Stimulated activated CD4-positive, alpha-beta T cell treated with anti-CD3 and anti-CD28 coated beads, Interleukin-15, amount 100 ng/mL, for 24 hours (primary cell): ENCODE data around the gene INVS.
A peak's percentile ranks its signal among the peaks of the same experiment; 100 is the strongest.
"Not testable (repeated sequence)": the region's sequence is repeated elsewhere in the genome, so short reads cannot be mapped to it uniquely, and the experiment has no call there.

Experiments
- DNase-seq: peaks from one replicate; pipeline ENCODE4 v3.0.0-alpha.2; 2020

Gene INVS

GRCh38 chr9:100285080-100285479, 186.0 kb downstream of the INVS start:
- DNase-seq: no peak

- DNase-seq: no peak
Measured at GRCh38 chr9:100285601-100286000, 186.6 kb downstream of the INVS start.

GRCh38 chr9:100286257-100286656, 187.2 kb downstream of the INVS start:
- no peak for DNase-seq

GRCh38 chr9:100287186-100287585, 188.1 kb downstream of the INVS start:
- DNase-seq: no peak

GRCh38 chr9:100290714-100291113, 191.7 kb downstream of the INVS start:
- no peak for DNase-seq

GRCh38 chr9:100292414-100292813, 193.4 kb downstream of the INVS start:
- DNase-seq: no peak

GRCh38 chr9:100294341-100294740, 195.3 kb downstream of the INVS start:
- DNase-seq: no peak

GRCh38 chr9:100294806-100295205, 195.8 kb downstream of the INVS start:
- DNase-seq: no peak

GRCh38 chr9:100295240-100295639, 196.2 kb downstream of the INVS start:
- DNase-seq: no peak

GRCh38 chr9:100296407-100296806, 197.4 kb downstream of the INVS start:
- no peak for DNase-seq

- DNase-seq: no peak
Measured at GRCh38 chr9:100298378-100298777, 199.3 kb downstream of the INVS start.

GRCh38 chr9:100303747-100304146, 204.7 kb downstream of the INVS start:
- no peak for DNase-seq

- DNase-seq: no peak
Measured at GRCh38 chr9:100306283-100306682, 207.2 kb downstream of the INVS start.

- DNase-seq: no peak
Measured at GRCh38 chr9:100307080-100307479, 208.0 kb downstream of the INVS start.

- DNase-seq: no peak
Measured at GRCh38 chr9:100308965-100309564, 210.0 kb downstream of the INVS start.

GRCh38 chr9:100309992-100310391, 210.9 kb downstream of the INVS start:
- no peak for DNase-seq

- DNase-seq: no peak
Measured at GRCh38 chr9:100315561-100315960, 216.5 kb downstream of the INVS start.

- DNase-seq: no peak
Measured at GRCh38 chr9:100317706-100318105, 218.7 kb downstream of the INVS start.

GRCh38 chr9:100322954-100323536, 224.0 kb downstream of the INVS start:
- peak; percentile 13 for DNase-seq

- DNase-seq: no peak
Measured at GRCh38 chr9:100324594-100325200, 225.7 kb downstream of the INVS start.

GRCh38 chr9:100338736-100339135, 239.7 kb downstream of the INVS start:
- DNase-seq: not testable (repeated sequence)

GRCh38 chr9:100340224-100340623, 241.2 kb downstream of the INVS start:
- no peak for DNase-seq

- no peak for DNase-seq
Measured at GRCh38 chr9:100341889-100342288, 242.8 kb downstream of the INVS start.

- no peak for DNase-seq
Measured at GRCh38 chr9:100346836-100347235, 247.8 kb downstream of the INVS start.

GRCh38 chr9:100350188-100350587, 251.1 kb downstream of the INVS start:
- no peak for DNase-seq
